HG03039 (cell line): ENCODE measurements around the gene TKTL1.
A peak's percentile ranks its signal among the peaks of the same experiment; 100 is the strongest.

Experiments
- ATAC-seq: cut with Tn5 transposase; IDR thresholded peaks from one replicate; pipeline ENCODE4 v1.9.1; 2021; ENCODE audit warnings: mild to moderate bottlenecking, moderate library complexity; ENCODE audit not compliant: unreplicated experiment

The TKTL1 gene

GRCh38 chrX:154359362-154360154, 64.0 kb downstream of the TKTL1 start:
- ATAC-seq, result no peak

GRCh38 chrX:154360155-154360713, 64.6 kb downstream of the TKTL1 start:
- ATAC-seq, result no peak

GRCh38 chrX:154362085-154362742, 66.6 kb downstream of the TKTL1 start:
- no peak for ATAC-seq

GRCh38 chrX:154363706-154364439, 68.3 kb downstream of the TKTL1 start:
- ATAC-seq, result no peak

GRCh38 chrX:154365052-154365600, 69.5 kb downstream of the TKTL1 start:
- ATAC-seq, result no peak

GRCh38 chrX:154365997-154366665, 70.5 kb downstream of the TKTL1 start:
- no peak for ATAC-seq

- ATAC-seq, result no peak
These were observed 71.1 kb downstream of the TKTL1 start for GRCh38 chrX:154366666-154367055.

GRCh38 chrX:154367474-154368308, 72.1 kb downstream of the TKTL1 start:
- no peak for ATAC-seq

GRCh38 chrX:154368630-154369448, 73.2 kb downstream of the TKTL1 start:
- ATAC-seq, result no peak

GRCh38 chrX:154369449-154370299, 74.1 kb downstream of the TKTL1 start:
- no peak for ATAC-seq

GRCh38 chrX:154370300-154371016, 74.9 kb downstream of the TKTL1 start:
- ATAC-seq, result peak; percentile 3

GRCh38 chrX:154371017-154371788, 75.6 kb downstream of the TKTL1 start:
- ATAC-seq, result peak; percentile 55

- ATAC-seq, result peak; percentile 4
These were observed 76.2 kb downstream of the TKTL1 start for GRCh38 chrX:154371789-154372300.

GRCh38 chrX:154372612-154373022, 77.0 kb downstream of the TKTL1 start:
- ATAC-seq, result no peak

- no peak for ATAC-seq
These were observed 78.0 kb downstream of the TKTL1 start for GRCh38 chrX:154373340-154374306.
